Measurements from ENCODE around the gene RPL10A. TPM values are rescaled to one million over a fixed set of nuclear protein-coding genes. Genes with fewer than 3 reads are reported as not detected.

Gene RPL10A
- total and polyA plus RNA-seq, 10 donors = 962 to 3,148 (median 1,054) TPM

DNA sequence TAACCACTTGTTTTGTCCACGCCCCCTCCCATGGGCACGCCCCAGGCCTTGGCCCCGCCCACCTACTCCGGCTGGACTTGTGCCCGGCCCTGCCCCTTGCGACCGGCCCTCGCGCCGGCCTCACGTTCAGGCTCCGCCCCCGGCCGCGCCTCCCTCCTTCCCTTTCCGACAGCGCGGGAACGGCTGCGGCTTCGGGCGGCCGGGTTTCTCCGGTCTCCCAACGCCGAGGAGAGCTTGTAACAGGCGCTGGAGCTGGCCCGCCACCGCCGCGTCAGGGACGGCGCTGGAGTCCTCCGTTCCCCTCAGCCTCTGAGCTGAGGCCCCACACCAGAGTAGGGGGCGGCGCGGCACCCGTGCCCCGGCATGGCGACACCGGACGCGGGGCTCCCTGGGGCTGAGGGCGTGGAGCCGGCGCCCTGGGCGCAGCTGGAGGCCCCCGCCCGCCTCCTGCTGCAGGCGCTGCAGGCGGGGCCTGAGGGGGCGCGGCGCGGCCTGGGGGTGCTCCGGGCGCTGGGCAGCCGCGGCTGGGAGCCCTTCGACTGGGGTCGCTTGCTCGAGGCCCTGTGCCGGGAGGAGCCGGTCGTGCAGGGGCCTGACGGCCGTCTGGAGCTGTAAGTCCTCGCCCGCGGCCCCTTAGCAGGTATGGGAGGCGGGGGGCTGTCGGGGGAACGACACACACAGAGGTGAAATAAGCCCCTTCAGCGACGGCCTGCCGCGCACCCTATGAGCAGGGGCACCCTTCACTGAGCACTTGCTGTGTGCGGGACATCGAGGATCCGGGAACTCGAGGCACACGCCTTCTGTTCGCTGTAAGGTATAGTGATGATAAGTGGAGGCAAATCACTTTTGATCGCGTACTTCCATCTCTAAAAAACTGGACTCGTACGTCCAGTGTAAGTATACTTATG is 15.8 kb upstream of the RPL10A start, which contains the start of gene FANCE:
Gene FANCE (plus strand): TSS at position 156 of the 908 bp plus-strand sequence. CDS start 208 bp downstream, at position 364.
- TF ChIP-seq POLR2AphosphoS5 (IDR thresholded peaks at IDR 0.05) = peak; percentile 83 to 93 (median 84)
- TF ChIP-seq, protein P1, sequence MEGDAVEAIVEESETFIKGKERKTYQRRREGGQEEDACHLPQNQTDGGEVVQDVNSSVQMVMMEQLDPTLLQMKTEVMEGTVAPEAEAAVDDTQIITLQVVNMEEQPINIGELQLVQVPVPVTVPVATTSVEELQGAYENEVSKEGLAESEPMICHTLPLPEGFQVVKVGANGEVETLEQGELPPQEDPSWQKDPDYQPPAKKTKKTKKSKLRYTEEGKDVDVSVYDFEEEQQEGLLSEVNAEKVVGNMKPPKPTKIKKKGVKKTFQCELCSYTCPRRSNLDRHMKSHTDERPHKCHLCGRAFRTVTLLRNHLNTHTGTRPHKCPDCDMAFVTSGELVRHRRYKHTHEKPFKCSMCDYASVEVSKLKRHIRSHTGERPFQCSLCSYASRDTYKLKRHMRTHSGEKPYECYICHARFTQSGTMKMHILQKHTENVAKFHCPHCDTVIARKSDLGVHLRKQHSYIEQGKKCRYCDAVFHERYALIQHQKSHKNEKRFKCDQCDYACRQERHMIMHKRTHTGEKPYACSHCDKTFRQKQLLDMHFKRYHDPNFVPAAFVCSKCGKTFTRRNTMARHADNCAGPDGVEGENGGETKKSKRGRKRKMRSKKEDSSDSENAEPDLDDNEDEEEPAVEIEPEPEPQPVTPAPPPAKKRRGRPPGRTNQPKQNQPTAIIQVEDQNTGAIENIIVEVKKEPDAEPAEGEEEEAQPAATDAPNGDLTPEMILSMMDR (IDR thresholded peaks at IDR 0.05 in 8 of 11, conservative IDR thresholded peaks at IDR 0.05 in 3 of 11) = peak in 3 of 11 experiments; percentile 23 to 49 (median 37)
- no peak for TF ChIP-seq POLR2A (IDR thresholded peaks at IDR 0.05)
- H3K36me3 ChIP-seq = peaks cover 0 to 22% (median 8%) of the 10 kb centered on the region in 6 donors
- peaks cover 22 to 51% (median 31%) of the 10 kb centered on the region in 6 donors for H3K4me1 ChIP-seq
- peak; percentile 99 for DNase-seq
- H3K27ac ChIP-seq = peak within 1 kb of the TSS in 7 of 8 donors; percentile 59 to 88 (median 79)
- no peaks in the 10 kb centered on the region for H3K9me3 ChIP-seq
- 1 to 8% (median 1%) methylated on average over 20 to 87 of the region's 87 CpGs for WGBS, 5 donors
- H3K27me3 ChIP-seq (replicated peaks in 1 of 7) = no peaks in the 10 kb centered on the region
- H3K4me3 ChIP-seq = peak within 1 kb of the TSS; percentile 66 to 96 (median 82)
- intact Hi-C loops (cut with DNase I; ENCODE audit: low total_unique reads) = loop anchor here (5.0 kb wide), 1 partner anchor 110 kb away; the partner anchor contains the start of gene PPARD

DNA sequence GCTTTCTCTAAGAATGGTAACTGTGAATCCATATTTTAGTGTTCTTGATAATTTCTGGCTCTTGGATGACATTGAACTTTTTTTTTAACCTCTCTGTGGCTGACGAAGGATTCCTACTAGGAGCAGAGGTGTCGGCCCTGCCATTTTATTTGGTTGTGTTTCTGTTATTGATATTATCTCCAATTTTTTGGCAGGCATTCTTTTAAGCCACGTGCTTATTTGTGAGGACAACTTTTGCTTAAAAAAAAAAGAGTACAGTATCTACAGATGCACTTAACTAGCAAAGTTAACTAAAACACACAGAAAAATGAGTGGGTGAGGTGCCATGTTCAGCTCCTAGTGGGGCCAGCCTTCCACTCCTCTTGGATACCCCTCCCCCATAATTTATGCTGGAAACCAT is 15.0 kb upstream of the RPL10A start:
- intact Hi-C loops (cut with DNase I; ENCODE audit: low total_unique reads) = loop anchor here (5.0 kb wide), 1 partner anchor 111 kb away; the partner anchor contains the start of gene PPARD

DNA sequence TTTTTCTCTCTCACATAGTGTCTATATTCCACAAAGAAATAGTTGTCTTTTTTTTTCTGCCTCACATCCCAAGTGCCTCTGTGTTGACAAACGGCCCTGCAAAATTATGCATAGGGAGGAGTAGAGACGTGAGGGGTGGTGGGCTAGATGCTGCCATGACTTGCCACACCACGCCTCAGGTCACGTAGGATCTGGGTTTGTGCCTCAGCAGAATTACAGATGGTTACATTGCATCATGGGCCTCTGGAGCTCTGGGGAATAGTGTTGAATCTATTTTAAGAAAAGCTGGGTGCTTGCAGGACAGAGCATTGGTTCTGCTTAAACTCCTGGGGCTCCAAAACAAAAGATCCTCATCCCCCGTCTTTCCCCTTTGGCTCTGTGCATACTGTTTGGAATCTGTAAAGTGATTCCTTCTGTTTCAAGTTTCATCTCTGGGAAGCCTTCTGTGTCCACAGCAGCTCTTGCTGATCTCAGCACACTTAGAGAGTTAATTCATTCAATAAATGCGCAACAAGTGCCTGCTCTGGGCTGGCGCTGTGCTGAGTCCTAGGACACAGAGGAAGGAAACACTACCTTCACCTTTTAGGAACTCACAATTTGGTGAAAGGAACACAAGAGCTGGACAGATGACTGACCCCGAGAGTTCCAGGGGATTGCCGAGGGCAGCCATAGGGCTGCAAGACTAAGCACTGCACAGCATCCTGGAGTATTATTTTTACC is 13.7 kb upstream of the RPL10A start:
- no peak for DNase-seq
- H3K27ac ChIP-seq = no peak overlapping the region
- no peaks in the 10 kb centered on the region for H3K27me3 ChIP-seq (replicated peaks in 1 of 7)
- no peaks in the 10 kb centered on the region for H3K9me3 ChIP-seq
- intact Hi-C loops (cut with DNase I; ENCODE audit: low total_unique reads) = loop anchor here (5.0 kb wide), 1 partner anchor 112 kb away; the partner anchor contains the start of gene PPARD
- TF ChIP-seq POLR2A (IDR thresholded peaks at IDR 0.05) (no peak), POLR2AphosphoS5 (IDR thresholded peaks at IDR 0.05) (no peak)
- TF ChIP-seq, protein P1 (IDR thresholded peaks at IDR 0.05 in 8 of 11, conservative IDR thresholded peaks at IDR 0.05 in 3 of 11) = no peak
- no peak overlapping the region for H3K4me3 ChIP-seq
- peaks cover 17 to 44% (median 25%) of the 10 kb centered on the region in 6 donors for H3K4me1 ChIP-seq
- WGBS, 5 donors = 85 to 92% (median 89%) methylated on average over 9 of the region's 9 CpGs
- H3K36me3 ChIP-seq = peaks cover 0 to 43% (median 14%) of the 10 kb centered on the region in 6 donors

More for the DNA sequence above, 15.0 kb upstream of the RPL10A start:
- Histone ChIP-seq H3K4me1 (peaks cover 22 to 51% (median 31%) of the 10 kb centered on the region in 6 donors), H3K9me3 (no peaks in the 10 kb centered on the region), H3K36me3 (peaks cover 0 to 30% (median 10%) of the 10 kb centered on the region in 6 donors), H3K27ac (no peak overlapping the region), H3K27me3 (replicated peaks in 1 of 7) (no peaks in the 10 kb centered on the region), H3K4me3 (peak overlapping the region in 5 of 8 donors; percentile 66 to 96 (median 82))
- TF ChIP-seq, protein P1 (IDR thresholded peaks at IDR 0.05 in 8 of 11, conservative IDR thresholded peaks at IDR 0.05 in 3 of 11) = no peak
- TF ChIP-seq POLR2A (IDR thresholded peaks at IDR 0.05) (no peak), POLR2AphosphoS5 (IDR thresholded peaks at IDR 0.05) (no peak)
- DNase-seq = no peak
- 23 to 43% (median 32%) methylated on average over 3 of the region's 3 CpGs for WGBS, 5 donors

Data from spleen (tissue), 11 donors.